Neutrophil (primary cell): ENCODE results near the gene GGNBP2.

Experiments used
- H3K27ac ChIP-seq: fragments of 200-600 bp; sonication (generic); 2 replicates; pipeline ENCODE4 v1.5.1; 2016; ENCODE audit warnings: mild to moderate bottlenecking, moderate library complexity
- H3K27me3 ChIP-seq: fragments of 200-600 bp; sonication (generic); 2 replicates; pipeline ENCODE4 v1.6.0; 2016; ENCODE audit warnings: mild to moderate bottlenecking
- H3K36me3 ChIP-seq: fragments of 200-600 bp; sonication (generic); 2 replicates; pipeline ENCODE4 v1.5.1; 2017
- H3K4me1 ChIP-seq, 2 experiments: fragments of 200-600 bp in 1 of 2; sonication (generic) in 1 of 2; 1 replicate in 1 of 2; 2 replicates in 1 of 2; pipeline versions ENCODE4 v1.5.1 to v1.6.1; 2013 to 2016; ENCODE audit warnings: low read depth in 1 of 2, low read length in 1 of 2, mild to moderate bottlenecking in 1 of 2, moderate library complexity in 1 of 2; ENCODE audit not compliant: control insufficient read depth in 1 of 2, insufficient read depth in 1 of 2
- H3K4me3 ChIP-seq, 2 experiments: fragments of 200-600 bp in 1 of 2; sonication (generic) in 1 of 2; 1 replicate in 1 of 2; 2 replicates in 1 of 2; pipeline ENCODE4 v1.5.1; 2013 to 2016; ENCODE audit warnings: low read depth in 1 of 2, low read length in 1 of 2, mild to moderate bottlenecking in 1 of 2, moderate library complexity in 1 of 2
- H3K9me3 ChIP-seq: fragments of 200-600 bp; sonication (generic); 2 replicates; pipeline ENCODE4 v1.5.1; 2016
- CTCF ChIP-seq: fragments of 200-600 bp; sonication (generic); IDR thresholded peaks from 2 replicates; pipeline ENCODE4 v1.5.1; 2016; ENCODE audit warnings: antibody characterized with exemption

GGNBP2 gene

GRCh38 chr17:36510636-36511035, 34.1 kb upstream of the GGNBP2 start:
- Histone ChIP-seq H3K4me3 (no peak overlapping the region), H3K9me3 (no peaks in the 10 kb centered on the region), H3K27me3 (no peaks in the 10 kb centered on the region), H3K36me3 (peaks cover 86% of the 10 kb centered on the region), H3K4me1 (no peaks in the 10 kb centered on the region), H3K27ac (no peak overlapping the region)
- no peak for TF ChIP-seq CTCF

GRCh38 chr17:36511216-36511615, 33.5 kb upstream of the GGNBP2 start:
- no peak overlapping the region for H3K27ac ChIP-seq
- H3K9me3 ChIP-seq: no peaks in the 10 kb centered on the region
- no peak overlapping the region for H3K4me3 ChIP-seq
- H3K36me3 ChIP-seq: peaks cover 84% of the 10 kb centered on the region
- no peaks in the 10 kb centered on the region for H3K27me3 ChIP-seq
- TF ChIP-seq CTCF: no peak
- H3K4me1 ChIP-seq: no peaks in the 10 kb centered on the region

GRCh38 chr17:36512641-36513040, 32.1 kb upstream of the GGNBP2 start:
- no peak overlapping the region for H3K4me3 ChIP-seq
- H3K27ac ChIP-seq: no peak overlapping the region
- no peaks in the 10 kb centered on the region for H3K27me3 ChIP-seq
- no peaks in the 10 kb centered on the region for H3K4me1 ChIP-seq
- H3K9me3 ChIP-seq: no peaks in the 10 kb centered on the region
- TF ChIP-seq CTCF: no peak
- H3K36me3 ChIP-seq: peaks cover 72% of the 10 kb centered on the region

- Histone ChIP-seq H3K4me1 (no peaks in the 10 kb centered on the region), H3K27me3 (no peaks in the 10 kb centered on the region), H3K4me3 (no peak overlapping the region), H3K36me3 (peaks cover 51% of the 10 kb centered on the region), H3K9me3 (no peaks in the 10 kb centered on the region), H3K27ac (no peak overlapping the region)
- no peak for TF ChIP-seq CTCF
Observed at GRCh38 chr17:36514856-36515255, 29.9 kb upstream of the GGNBP2 start.

GRCh38 chr17:36515837-36516236, 28.9 kb upstream of the GGNBP2 start:
- Histone ChIP-seq H3K27ac (no peak overlapping the region), H3K4me3 (no peak overlapping the region), H3K36me3 (peaks cover 44% of the 10 kb centered on the region), H3K27me3 (no peaks in the 10 kb centered on the region), H3K9me3 (no peaks in the 10 kb centered on the region), H3K4me1 (no peaks in the 10 kb centered on the region)
- TF ChIP-seq CTCF: no peak

GRCh38 chr17:36523113-36523512, 21.6 kb upstream of the GGNBP2 start:
- no peak overlapping the region for H3K4me3 ChIP-seq
- no peaks in the 10 kb centered on the region for H3K27me3 ChIP-seq
- no peak for TF ChIP-seq CTCF
- H3K4me1 ChIP-seq: peaks cover 6 to 7% of the 10 kb centered on the region in 2 experiments
- no peak overlapping the region for H3K27ac ChIP-seq
- H3K9me3 ChIP-seq: no peaks in the 10 kb centered on the region
- H3K36me3 ChIP-seq: peaks cover 38% of the 10 kb centered on the region
